SW 1271 (cell line): ENCODE data around the gene CTPS1.

Experiments
- DNase-seq, 2 experiments: peaks; one replicate each; lab custom pipeline; 2025; lab: John Stamatoyannopoulos, UW

Gene CTPS1

GRCh38 chr1:40979241-40980067, at the start of gene CTPS1:
TSS of gene CTPS1 (plus strand) at chr1:40979696. CDS start at chr1:40983291, 3,595 bp downstream.
- peak; percentile 66 to 82 for DNase-seq

- no peak for DNase-seq
These were observed 49.1 kb upstream of the CTPS1 start for GRCh38 chr1:40930174-40930964.

GRCh38 chr1:40931601-40932000, 47.9 kb upstream of the CTPS1 start:
- no peak for DNase-seq

DNA sequence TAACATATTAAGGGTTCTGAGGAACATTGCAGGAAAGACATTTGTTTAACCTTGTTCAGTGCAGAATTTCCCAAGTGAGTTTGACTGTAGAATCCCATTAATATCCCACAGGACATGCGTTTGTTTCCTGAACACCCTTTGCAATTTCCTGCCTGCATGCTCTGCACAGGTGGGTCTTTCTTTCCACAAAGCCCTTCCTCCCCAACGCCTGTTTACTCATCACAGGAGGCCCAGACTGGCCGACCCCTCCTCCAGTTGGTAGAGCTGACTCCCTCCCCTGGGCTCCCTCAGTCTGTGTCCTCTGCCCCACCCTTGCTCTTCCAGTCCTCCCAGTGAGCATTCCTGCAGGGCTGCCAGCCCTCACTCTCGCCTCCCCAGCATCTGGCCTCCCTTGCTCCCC, 47.5 kb upstream of the CTPS1 start:
- DNase-seq = no peak

- no peak for DNase-seq
These were observed 42.6 kb upstream of the CTPS1 start for GRCh38 chr1:40936931-40937339.

GRCh38 chr1:40938393-40938792, 41.1 kb upstream of the CTPS1 start:
- DNase-seq = no peak

DNA sequence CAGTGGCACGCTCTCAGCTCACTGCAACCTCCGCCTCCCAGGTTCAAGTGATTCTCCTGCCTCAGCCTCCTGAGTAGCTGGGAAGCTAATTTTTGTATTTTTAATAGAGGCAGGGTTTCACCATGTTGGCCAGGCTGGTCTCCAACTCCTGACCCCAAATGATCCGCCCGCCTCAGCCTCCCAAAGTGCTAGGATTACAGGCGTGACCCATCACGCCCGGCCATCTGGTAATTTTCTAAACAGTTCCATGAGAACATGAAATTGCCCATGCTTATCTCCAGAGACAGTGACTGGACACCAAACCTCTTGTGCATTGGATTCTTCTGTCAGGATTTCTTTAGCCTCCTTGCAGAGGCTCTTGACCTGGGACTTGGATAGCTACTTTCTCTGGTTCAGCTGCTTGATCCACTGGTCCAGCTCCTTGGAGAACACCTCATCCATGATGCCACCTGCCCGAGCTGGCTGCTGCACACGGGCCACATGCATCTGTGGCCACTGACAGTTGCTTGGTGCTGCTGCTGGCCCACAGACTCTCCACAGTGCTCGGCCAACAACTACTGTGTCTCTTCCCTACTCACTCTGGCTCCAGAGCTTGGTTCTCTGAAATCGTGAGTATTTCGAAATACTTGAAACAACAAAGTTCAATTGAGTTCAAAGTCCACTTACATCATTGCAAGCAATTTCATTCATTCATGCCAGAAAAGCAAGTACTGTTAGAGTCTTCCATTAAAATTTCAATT, 40.0 kb upstream of the CTPS1 start:
- no peak for DNase-seq

- DNase-seq = no peak
These were observed 35.2 kb upstream of the CTPS1 start for GRCh38 chr1:40944326-40944725.

GRCh38 chr1:40944841-40945430, 34.6 kb upstream of the CTPS1 start:
- DNase-seq = no peak

DNA sequence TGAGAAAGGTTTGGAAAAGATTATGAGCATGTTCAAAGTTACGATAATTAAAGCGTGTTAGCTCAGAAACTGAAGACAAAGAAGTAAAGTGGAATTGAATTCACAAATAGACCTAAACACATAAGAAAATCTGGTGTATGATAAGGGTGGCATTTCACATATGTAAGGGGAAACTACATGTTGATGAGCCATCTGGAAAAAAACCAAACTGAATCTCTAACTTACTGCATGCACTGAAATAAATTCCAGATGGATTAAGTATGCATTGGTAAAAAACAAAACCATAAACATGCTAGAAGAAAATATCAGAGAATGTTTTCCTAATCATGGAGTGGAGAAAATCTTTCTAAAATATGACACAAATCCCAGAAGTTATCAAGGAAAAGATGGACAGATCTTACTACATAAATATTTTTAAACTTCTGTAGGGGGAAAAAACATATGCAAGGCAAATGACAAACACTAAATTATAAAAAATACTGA, 34.0 kb upstream of the CTPS1 start:
- no peak for DNase-seq

DNA sequence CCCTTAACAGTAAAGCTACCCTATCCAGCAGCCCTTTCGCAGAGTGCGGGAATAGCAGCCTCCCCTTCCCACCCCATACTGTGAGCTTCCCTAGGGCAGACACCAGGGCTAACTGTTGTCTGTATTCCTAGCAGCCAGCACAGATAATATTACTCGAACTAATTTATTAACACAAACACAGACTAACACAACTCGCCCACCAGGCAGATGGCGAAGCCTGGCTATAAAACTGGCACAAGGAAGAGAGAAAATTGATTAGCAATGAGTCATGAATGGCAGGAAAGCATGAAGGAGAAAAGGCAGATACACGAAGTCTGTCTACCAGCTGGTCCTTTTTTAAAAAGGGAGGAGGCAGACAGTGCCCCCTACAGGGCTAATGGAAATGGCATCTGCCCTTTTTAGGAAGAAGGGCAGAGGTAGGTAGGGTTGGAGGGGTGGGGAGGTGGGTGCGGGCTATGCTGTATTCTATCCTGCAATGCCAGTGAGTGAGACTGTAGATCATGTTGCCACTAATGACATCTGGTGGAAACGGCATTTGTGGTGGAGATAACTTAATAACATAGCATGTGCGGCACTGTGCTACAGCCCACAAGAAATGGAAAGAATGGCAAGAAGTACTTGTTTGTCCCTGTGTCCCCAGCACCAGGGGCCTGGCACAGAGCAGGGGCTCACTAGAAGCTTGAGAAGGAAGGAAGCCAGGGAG, 30.6 kb upstream of the CTPS1 start:
- DNase-seq = peak; percentile 3 to 50

GRCh38 chr1:40949563-40949962, 29.9 kb upstream of the CTPS1 start:
- no peak for DNase-seq

GRCh38 chr1:40951943-40952743, 27.4 kb upstream of the CTPS1 start:
- peak in 1 of 2 experiments; percentile 48 for DNase-seq

- no peak for DNase-seq
These were observed 26.7 kb upstream of the CTPS1 start for GRCh38 chr1:40952744-40953315.

DNA sequence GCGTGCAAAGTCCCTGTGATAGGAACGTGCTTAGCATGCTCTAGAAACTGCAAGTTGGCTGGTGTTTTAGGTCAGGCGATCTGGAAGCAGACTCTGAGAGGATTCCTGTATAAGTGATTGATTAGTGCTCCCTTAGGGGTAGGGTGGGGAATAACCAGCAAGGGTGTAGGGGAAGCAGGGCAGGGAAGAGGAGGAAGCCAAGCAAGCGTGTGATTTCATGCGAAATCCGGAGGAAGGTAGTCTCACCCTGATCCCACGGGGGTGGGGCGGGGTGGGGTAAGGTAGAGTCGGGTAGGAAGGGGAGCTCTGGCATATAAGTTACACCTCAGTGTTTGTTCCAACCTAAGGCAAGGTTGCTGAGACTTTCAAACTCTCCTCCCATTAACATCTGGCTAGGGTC, 24.9 kb upstream of the CTPS1 start:
- DNase-seq = no peak

- no peak for DNase-seq
These were observed 24.2 kb upstream of the CTPS1 start for GRCh38 chr1:40955266-40955665.

GRCh38 chr1:40956407-40956806, 23.1 kb upstream of the CTPS1 start:
- DNase-seq = no peak

DNA sequence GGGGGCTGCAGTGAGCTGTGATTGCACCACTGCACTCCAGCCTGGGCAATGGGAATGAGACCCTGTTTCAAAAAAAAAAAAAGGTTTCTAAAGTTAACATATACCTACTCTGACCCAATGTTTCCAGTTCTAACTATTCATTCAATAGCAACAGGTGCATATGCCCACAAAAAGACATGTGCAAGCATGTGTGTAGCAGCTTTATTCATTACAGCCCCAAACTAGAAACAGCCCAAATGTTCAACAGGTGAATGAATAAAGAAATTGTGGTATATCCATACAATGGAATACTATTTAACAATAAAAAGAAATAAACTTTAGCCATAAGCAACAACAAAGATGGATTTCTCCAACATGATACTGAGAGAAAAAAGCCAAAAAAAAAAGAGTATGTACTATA, 21.3 kb upstream of the CTPS1 start:
- DNase-seq = no peak

- DNase-seq = no peak
These were observed 14.0 kb upstream of the CTPS1 start for GRCh38 chr1:40965531-40965930.

GRCh38 chr1:40966417-40966816, 13.1 kb upstream of the CTPS1 start:
- DNase-seq = no peak
